Measurements from ENCODE around the gene PPFIBP2.
"Not testable (repeated sequence)": the region's sequence is repeated elsewhere in the genome, so short reads cannot be mapped to it uniquely, and the experiment has no call there.

PPFIBP2 gene

DNA sequence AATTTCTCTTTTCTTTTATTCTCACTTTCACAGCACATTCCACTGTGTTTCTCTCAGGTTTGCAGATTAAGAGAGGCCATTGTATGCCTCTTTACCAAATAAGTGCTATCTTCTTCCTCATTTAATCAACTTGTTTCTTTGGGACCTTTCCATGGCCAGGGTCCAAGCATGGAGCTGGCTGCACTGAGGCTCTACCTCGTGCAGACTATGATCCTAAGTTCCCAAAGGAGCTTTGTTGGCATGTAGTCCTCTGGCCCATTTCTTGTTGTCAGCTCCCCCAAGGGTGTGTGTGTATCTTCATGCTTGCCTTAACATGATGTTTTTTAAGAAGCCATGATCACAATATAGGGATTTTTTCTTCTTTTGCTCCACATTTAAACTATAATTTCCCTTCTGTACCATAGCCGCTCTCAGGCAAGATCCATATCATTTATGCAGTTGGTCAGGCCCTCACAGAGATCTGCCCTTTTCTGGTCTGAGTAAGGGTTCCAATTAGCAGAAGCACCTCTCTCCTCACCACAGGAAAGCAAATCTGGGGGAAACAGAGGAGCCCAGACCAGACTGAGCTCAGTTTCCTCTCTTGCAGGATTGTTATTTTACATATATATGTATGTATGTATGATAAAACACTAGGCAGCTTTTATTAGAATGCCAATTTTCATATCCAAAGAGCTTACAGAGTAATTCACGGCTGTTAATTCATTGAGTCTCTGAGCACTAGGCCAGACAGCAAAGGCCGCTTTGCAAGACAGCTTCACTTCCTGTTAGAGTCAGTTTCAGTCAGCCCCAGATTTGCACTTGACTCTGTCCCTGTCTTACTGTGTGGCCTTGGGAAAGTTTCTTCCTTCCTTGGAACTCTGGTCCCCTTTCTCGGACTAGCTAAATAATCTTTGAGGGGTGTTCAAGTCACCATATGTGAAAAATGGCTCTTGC, 125.2 kb downstream of the PPFIBP2 start:
- no peak for DNase-seq

DNA sequence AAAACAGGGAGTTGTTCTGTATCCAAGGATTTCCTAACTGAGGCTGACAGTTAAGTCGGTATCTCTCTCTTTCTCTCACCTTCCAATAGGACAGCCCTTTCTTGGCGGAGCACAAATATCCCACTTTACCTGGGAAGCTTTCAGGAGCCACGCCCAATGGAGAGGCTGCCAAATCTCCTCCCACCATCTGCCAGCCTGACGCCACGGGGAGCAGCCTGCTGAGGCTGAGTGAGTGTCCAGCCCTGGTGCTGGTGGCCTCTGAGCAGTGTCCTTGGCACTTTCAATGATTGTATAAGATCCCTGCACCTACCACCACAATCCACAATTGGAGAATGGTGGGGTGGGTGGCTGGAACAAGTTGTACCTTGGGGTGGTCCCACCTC, 125.8 kb downstream of the PPFIBP2 start:
- DNase-seq, result no peak

DNA sequence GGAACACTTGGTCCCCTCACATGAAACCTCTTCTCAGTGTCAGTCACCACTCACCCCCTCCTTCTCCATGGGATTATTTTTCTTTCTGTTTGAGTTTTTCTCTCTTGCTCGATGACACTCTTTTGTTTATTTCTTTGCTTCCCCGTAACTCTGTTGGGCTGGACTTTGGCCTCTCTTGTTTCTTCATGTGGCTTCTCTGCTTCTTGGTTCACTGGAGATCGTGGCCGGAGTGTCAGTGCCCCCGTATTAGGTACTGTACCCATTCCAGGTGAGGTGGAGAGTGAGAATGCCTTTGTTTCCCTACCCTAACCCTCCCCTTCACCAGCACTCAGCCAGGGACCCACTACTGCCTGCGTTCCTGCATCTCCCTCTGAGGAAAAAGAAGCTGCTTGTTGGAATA, 127.0 kb downstream of the PPFIBP2 start:
- no peak for DNase-seq

DNA sequence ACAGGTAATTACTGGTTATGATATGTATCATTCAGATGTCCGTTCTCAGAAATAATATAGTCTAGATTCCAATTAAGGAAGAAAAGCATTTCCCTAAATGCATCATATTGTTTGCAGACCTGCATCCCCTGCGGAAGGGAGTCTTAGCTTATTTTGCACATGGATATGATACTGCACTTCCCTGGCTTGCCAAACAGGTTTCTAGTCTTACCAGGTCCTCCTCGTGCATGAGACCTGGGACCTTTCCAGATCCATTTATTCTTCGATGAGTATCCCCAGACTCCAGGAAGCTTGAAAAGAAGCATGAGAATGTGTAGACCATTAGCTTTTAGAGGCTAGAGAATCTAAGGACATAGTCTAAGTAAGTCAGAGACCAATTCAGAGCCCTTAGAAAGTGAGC, 128.9 kb downstream of the PPFIBP2 start:
- DNase-seq, result no peak

DNA sequence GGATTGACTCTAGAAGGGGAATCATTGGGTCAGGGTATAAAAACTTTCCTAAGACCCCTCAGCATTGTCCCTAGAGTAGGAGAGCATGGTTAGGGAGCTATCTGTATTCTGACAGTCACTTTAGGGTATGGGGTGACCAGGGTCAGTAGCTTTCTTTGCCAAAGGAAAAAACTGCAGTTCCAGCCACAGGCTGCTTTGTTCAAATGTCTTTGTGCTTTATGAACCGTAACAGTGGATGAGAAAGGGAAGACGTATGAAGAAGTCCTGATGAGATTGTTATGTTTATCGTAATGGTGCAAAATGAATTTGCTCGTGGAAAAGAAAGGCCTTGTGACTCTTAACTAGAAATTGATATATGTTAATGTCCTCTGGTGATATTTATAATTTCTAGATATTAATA, 129.5 kb downstream of the PPFIBP2 start:
- no peak for DNase-seq

DNA sequence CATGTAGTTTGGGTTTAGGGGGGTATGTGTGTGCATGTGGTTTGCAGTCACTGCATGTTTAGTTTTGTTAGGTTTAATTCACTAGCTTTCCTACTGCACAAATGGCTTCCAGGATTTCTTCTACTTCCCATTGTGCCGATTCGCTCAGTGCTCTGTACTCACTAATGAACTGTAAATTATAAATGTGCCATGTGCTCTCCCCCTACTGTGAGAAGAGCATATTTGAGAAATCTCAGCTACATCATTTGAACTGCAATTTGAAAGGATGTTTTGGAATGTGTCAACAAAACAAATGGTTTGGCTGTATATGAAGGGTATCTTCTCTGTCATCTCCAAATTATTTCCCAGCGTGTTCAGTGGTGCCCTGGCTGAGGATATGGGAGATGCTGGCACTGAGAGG, 131.4 kb downstream of the PPFIBP2 start:
- no peak for DNase-seq

DNA sequence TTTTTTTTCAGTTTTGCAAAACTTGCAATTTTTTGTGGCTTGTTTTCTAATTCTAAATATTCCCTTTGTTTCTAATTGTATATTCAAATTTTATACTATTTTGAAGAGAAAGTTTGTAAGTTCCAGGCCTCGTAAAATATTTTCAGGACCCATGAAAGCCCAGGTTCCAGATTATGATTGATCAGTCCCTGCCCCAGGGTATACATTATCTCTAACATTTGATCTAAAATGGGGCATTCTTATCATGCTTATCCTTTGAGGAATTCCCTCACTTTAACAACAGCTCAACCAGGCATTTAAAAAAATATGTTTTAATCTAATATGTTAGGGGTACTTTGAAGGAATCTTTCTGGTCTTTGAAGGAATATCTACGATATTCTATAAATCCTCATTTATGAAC, 133.1 kb downstream of the PPFIBP2 start:
- no peak for DNase-seq

DNA sequence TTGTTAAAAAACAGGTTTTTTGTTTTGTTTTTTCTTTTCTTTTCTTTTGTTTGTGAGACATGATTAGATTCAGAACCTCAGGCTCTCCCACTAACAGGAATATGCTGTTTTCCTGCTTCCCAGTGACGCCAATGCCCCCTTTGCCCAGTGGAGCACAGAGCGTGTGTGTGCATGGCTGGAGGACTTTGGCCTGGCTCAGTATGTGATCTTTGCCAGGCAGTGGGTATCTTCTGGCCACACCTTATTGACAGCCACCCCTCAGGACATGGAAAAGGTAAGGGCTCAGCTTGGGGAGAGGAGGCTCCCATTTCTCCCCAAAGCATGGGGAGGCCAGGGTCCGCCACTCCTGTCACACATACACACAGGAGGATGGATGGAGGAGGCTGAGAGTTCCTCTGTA, 134.5 kb downstream of the PPFIBP2 start:
- DNase-seq, result no peak

DNA sequence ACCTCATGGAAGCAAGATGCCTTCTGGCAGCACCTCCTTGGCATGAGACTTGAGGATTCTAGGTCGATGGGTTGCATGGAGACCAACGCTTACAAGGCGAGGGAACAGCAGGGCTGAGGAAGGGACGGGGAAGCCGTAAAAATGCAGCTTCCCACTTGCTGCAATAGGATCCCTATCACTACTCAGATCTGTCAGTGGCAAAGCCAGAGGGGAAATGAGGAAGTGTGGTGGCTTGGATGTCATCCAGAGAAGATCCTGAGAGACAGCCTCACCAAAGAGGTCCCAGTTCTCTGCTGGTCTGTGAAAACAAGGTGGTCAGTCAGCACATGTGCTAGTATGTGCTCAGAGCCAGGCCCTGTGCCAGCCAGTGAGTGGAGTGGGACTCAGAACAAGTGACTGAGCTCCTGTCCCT, 137.3 kb downstream of the PPFIBP2 start:
- peak; percentile 58 for DNase-seq

DNA sequence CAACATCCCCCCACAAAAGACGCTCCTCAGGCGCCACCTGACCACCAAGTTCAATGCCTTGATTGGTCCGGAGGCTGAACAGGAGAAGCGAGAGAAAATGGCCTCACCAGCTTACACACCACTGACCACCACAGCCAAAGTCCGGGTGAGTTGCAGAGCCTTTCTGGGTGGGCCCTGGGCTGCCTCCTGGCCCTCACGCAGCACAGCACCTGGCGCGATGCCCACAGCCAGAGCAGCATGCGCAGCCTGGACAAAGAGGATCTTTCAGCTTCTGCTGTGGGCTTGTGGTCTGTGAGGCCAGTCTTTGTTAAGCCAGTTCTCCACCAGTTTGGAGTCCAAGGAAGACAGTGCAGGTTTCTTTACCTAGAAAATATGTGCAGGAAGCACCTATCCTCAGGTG, 137.9 kb downstream of the PPFIBP2 start:
- no peak for DNase-seq

DNA sequence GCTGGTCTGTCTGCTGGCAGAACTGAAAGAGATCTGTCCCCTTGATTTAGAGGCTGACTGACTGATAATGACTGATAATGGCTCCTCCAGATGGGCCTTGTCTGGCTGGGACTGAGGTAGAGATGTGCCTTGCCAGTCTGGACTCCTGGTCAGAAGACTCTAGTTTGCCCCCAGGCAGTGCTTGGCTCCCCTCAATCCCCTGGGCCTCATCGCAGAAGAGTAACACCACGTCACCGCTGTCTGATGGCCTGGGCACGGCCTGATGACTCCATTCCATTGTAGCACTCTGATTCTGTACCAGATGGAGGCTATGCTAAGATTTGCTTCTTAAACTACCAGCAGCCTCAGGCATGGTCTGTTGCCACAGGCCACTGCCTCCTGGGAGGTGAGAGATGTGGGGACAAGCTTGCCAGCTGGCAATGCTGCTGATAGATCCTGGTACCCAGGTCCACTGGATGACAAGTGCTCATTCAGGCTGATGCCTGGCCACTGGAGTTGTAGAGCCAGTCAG, 140.5 kb downstream of the PPFIBP2 start:
- no peak for DNase-seq

DNA sequence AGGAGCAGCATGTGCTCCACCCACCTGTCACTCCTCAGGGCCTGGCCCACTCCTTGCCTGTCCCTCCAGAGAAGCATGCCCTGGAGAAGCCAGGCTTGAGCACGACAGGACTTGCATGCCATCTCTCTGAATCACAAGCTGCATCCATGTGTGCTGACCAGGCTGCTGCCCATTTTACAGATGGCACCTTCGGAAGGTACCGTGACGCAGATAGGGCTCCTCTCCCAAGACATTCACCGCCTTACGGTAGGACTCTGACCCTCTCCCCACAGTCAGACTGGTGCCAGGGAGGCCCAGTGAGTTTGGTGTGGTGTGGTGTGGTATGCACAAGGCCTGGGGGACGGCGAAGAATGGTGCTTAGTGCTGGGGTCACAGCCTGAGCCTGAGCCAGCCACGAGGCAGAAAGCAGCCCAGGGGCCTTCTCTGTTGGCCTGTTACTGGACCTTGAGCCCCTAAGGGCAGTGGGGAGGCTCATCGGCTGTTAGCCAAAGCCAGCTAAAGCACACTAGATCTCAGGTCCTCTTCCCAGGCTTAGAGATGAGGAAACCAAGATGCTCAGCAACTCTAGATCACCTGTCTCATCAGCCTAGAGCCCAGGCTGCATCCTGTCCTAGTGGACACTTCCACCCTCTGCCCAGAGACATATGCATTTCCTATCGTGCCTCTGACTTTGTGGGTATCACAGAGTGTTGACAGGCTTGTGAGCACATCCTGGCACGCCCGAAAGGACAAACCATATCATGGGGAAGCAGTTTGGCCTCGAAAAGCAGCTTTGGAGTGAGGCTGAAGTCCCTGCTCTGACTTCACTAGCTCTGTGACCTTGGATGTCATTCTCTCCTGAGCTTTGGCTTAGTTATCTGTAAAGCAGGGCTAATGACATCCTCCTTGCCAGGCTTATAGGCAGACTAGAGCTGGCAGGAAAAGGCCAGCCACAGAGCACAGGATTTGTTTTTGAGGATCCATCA, 141.7 kb downstream of the PPFIBP2 start:
- DNase-seq, result no peak

DNA sequence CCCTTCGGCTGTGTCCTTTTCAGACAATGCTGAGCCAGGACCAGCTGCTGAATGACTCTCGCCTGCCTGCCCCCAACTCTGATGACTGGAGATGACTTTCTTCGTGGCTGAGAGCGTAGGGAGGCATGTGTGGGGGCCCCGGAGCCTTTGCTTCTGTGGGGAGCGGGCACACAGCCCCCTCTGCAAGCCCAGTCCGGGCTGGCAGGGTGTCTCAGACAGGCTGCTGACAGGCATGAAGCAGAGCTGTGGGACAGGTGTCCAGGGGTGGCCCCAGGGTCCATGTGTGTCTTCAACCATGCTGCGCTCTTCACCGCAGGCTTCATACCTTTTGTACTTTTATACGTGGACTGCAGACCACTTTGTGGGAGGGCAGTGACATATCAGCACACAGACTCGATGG, 142.9 kb downstream of the PPFIBP2 start:
- DNase-seq, result no peak

DNA sequence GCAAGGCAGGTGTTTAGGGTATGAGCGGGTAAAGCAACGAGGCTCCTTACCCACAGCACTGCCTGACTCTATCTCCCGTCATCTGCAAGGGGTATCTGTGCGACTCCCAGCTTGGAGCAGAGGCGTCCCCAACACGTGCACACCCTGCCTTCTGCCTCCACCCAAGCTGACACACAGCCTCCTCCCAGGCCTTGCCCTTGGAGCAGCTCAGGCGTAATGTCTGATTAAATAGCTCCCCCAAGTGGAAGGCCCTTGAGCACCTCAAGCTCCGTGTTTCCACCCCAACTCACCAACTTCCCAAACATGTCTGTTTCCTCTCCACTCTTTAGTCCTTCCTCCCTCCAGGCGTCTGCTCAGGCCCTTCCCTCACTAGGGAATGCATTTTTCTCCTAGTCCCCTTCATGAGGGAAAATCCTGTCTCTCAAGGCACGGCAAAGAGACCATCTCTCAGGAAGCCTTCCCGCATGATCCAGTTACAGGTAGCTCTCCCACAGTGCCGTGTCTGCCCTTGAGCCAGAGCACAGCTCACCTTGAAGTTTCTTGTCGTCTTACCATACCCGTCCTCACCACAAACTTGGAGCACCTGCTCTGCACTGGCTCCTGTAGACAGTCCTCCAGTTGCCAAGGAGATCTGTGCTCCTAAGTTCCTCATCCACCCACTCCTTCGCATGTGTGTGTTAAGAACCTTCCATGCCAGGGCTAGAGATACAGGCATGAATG, 143.7 kb downstream of the PPFIBP2 start:
- DNase-seq, result peak; percentile 72

DNA sequence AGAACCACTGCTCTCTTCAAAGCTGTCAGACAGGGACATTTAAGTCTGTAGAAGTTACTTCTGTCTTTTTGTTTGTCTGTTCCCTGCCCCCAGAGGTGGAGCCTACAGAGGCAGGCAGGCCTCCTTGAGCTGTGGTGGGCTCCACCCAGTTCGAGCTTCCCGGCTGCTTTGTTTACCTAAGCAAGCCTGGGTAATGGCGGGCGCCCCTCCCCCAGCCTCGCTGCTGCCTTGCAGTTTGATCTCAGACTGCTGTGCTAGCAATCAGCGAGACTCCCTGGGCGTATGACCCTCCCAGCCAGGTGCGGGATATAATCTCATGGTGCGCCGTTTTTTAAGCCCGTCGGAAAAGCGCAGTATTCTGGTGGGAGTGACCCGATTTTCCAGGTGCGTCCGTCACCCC, 149.7 kb downstream of the PPFIBP2 start:
- DNase-seq, result not testable (repeated sequence)

DNA sequence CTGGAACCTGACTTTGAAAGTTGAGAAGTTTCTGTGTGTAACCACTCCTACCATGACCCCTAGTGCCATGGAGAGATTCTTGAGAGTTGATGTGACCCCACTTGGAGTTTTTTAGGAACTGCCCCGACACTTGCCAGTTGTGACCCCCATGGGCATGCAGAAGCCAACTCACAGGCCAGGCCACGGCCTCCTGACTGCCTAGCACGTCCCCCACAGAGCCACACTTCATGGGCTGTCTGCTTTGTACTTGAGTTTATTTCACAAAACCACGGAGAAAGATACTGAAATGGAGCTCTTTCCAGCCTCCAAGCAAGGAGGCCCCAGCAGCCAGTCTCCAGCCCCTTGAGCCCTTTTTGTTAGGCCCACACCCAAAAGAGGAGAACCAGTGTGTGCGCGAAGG, 151.1 kb downstream of the PPFIBP2 start:
- DNase-seq, result no peak

DNA sequence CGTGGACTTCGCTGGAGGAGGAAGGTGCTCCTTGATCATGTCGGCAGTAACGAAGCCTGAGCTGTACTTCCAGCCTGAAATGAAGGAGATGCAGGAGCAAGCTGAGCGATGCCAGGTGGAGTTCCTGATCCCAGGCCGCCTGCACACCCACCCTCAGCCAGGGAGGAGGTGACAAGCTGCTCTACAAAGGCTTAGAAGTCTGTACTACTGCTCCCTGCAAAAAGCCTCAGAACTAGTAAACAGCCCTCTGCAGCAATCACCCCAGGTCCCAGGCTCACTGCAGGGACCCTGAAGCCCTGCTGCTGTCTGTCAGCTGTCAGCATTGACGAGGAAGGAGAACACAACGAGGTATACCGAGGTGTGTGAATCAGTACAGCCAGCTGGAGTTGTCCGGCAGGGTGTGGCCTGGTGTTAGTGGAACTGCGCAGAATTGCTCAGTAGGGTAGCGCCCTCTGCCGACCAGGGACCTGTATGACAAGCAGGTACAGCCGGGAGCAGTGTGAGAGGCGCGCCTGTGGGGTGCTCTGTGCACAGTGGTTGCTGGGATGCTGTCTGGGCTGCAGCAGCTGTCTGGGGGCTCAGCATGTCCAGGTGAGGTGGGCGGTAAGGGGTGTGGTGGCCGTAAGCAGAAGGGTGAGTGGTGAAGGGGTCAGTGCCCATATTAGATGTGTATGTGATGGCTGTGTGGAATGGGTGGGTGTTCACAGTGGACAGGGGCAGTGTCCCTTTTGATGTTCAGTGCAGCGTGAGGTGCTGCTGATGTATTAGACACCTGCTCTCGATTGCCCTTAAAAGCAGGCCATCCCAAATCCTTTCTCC, 151.9 kb downstream of the PPFIBP2 start:
- peak; percentile 61 for DNase-seq

DNA sequence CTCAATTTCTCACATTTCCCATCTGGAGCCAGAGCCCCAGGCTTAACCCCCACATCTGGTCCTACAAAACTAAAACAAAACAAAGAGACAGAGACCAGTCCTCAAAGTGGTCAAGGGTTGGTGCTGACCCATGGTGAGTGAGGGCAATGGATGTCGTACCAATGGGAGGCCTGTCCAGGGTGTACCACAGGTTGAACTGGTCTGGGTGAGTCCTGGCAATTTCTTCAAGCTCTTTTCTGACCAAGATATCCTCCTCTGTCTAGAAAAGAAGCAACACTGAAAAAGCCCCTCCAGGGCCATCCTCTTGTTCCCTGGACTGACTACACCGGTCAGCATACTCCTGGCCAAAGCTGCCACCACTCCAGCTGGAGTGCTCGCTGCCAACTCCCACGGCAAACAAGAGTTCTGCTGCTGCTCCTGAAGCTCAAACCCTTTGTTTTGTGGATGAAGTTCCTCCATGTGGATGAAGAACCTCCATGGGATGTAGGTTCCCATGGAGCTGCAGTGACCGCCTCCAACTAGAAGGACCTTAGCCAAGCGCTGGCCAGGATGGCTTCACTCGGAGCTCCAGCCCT, 152.6 kb downstream of the PPFIBP2 start:
- DNase-seq, result no peak

DNA sequence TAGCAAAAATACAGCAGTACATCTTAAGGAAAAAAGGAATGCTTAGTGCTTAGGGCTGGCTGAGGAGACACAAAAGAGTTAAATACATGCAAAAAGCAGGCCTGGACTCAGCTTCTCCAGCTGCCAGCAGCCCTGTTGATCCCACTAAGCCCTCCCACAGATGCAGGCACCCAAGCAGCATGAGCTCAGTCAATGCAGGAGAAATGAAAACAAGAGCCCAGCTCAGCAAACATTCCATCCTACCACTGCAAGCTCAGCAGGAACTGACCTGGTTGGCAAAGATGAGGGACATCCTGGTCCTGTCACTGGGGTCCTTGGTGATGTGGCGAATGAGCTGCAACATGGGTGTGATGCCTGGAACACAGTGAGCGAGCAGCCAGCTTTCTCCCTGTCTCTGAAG, 153.7 kb downstream of the PPFIBP2 start:
- DNase-seq, result no peak

DNA sequence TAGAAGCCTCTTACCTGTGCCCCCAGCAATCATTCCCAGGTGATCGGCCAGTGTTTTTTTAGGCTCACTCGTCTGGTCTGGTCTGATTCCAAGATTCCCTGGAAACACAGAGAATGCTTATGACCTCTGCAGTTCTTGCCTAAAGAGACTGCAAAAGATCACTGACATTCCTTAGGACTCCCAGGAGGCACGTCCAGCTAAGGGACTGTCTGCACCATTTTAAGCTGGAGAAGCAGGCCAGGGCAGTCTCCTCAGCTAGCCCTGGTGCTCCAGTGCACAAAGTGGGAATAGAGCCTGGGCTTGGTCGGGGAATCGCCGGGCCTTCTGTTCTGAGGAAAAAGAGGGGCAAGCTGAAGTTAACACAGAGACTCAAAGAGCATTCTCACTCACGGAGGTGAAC, 154.7 kb downstream of the PPFIBP2 start:
- DNase-seq, result no peak

DNA sequence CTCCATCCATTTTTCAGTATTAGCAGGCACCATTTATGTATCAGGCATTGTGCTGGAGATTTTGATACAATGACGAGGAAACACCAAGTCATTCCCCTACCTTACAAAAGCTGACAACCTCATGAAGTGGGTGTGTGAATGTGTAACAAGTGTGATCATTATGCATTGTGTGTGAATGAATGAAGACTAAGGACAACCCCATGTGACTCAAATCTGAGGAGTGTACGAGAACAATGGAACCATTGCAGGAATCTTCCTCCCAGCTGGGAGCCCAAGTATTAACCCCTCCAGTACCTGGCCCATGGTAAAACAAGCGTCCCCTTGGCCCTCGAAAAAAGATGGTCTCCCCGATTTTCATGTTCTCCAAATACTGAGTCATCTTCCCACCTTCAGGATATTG, 155.1 kb downstream of the PPFIBP2 start:
- DNase-seq, result no peak

DNA sequence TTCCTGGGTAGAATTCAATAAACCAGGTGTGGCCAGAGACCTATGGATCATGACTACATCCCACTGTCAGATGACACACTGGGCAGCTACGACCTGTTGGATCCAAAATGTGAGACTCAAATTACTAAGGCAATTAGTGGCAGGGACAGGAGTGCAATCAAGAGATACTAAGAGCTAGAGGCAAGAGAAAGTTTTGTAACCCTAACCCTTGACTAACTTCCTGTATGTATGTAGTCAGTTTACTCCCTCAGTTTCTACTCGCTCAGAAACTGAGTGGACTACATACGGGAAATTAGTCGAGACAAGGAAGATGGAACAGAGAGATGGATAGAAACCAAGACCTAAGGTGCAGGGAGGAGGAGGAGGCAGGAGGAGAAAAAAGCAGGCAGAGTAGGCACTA, 156.8 kb downstream of the PPFIBP2 start:
- no peak for DNase-seq
